ENCODE measurements around the gene OSGIN1.

OSGIN1 gene

DNA sequence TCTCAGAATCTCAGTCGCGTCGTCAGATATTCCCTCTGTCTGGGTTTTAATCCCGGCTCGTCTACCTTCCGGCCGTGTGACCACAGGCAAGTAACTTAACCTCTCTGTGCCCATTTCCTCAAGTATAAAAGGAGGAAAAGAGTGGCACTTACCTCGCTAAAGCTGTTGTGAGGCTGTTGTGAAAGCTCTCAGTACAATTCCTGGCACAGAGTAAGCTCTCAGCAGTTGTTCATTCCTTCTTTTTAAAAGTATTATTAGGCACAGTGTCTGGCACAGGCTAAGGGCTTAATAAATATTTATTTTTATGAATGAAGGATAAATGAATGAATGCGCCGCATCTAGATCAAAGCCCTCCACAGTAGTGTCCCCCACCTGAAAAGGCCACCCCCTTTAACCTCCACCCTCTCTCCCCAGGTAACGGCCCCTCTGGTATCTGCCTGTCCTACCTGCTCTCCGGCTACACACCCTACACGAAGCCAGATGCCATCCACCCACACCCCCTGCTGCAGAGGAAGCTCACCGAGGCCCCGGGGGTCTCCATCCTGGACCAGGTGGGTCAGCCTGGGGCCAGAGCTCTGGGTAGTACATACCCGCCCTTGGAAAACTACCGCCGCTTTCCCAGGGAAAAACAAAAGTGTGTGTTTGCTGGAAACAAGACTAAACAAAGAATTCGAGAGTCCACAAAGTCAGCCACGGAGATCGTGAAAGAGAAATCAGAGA, 6.0 kb downstream of the OSGIN1 start:
- DNase-seq = no peak

DNA sequence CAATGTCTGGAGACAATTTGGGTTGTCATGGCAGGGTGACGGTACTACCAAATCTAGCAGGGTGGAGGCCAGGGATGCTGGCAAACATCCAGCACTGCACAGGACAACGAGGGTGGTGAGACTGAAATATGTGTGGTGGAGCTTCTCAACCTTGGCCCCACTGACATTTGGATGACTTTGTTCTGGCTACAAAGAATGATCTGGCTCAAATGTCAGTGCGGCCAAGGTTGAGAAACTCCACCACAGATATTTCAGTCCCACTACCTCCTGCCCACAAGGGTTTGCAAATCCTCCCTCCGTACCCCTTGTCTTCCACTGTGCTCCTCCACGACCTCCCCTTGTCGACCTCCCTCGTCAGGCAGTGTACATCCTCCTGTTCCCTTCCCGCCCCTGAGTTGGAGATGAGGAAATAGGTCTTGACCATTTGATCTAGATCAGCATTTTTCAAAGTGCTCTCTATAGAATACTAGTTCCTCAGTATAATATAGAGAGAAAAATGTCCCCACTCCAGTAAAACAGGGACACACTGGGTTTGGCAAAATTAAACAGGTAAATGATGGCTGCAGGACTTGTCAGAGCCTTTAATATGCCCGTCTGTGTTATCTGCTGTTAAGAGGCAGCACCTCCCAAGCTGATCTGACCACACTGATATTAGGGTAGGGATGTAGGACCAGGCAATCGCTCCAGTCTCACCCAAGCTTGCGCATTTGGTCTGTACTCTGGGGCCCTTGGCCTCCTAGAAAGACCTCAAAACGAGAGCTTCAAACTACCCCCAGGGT, 6.8 kb downstream of the OSGIN1 start:
- DNase-seq = no peak

DNA sequence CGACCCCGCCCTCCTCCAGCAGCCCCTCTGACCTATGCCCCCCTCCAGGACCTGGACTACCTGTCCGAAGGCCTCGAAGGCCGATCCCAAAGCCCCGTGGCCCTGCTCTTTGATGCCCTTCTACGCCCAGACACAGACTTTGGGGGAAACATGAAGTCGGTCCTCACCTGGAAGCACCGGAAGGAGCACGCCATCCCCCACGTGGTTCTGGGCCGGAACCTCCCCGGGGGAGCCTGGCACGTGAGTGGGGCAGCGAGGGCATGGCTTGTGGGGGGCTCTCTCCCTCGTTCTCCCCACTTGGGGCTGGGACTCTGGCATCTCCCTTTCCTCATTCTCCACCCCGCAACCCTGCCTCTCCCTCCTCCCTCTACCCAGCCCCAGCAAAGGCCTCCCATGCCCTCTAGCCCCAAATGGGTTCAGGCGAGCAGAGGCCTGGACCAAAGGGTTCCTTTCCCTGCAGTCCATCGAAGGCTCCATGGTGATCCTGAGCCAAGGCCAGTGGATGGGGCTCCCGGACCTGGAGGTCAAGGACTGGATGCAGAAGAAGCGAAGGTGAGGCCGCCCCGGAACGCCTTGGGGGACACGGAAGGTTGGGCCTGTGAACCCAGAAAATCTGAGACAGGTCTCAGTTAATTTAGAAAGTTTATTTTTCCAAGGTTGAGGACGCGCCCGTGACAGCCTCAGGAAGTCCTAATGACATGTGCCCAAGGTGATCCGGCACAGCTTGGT, 7.6 kb downstream of the OSGIN1 start:
- DNase-seq = no peak

DNA sequence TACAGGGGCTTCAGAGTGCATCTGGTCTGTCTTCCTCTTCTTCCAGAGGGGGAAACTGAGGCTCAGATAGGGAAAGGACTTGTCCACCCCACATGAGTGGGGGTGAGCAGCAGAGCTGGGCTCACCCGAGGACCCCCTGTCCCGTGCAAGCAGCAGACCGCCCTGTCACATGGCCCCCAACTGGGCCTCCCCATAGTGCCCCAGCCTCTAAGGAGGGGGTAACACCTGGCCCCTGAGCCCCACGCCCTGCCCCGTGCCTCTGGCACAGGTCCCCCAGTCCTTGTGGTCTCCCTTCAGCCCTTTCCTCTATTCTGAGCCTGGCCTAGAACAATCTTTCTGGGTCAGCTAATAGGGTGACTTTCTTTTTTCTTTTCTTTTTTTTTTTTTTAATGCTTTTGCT, 8.6 kb downstream of the OSGIN1 start:
- no peak for DNase-seq

DNA sequence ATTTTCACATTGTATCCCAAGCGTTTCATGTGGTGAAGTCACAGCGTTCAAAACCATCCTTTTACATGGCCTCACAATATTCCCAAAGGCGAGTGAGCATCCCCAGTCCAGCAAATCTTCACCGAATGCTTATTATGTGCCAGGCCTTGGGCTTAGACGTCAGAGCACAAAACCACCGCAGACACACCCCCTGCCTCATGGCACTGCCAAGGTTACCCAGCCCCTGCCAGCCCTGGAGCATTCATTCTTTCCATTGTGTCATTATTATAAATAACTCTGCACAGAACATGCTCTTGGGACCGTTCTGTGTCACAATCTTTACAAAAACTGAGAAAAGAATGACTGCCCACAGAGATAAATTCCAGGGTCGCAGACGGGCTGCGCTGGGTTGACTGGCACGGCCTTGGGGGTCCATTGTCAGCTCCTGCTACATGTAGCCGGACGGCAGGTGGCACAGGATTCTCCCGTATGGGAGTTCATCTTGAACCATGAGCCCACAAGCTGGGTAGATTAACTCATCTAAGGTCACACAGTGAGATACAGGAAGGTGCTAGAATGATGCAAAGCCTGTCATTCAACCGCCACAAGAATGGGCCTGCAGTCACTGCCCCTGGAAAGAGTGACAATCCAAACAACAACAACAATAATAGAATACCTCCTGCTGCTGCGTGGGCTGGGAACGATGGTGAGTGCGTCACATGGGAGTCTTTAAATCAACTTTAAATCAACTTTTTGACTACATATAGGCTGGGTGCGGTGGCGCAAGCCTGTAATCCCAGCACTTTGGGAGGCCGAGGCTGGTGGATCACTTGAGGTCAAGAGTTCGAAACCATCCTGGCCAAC, 10.5 kb downstream of the OSGIN1 start:
- no peak for DNase-seq

DNA sequence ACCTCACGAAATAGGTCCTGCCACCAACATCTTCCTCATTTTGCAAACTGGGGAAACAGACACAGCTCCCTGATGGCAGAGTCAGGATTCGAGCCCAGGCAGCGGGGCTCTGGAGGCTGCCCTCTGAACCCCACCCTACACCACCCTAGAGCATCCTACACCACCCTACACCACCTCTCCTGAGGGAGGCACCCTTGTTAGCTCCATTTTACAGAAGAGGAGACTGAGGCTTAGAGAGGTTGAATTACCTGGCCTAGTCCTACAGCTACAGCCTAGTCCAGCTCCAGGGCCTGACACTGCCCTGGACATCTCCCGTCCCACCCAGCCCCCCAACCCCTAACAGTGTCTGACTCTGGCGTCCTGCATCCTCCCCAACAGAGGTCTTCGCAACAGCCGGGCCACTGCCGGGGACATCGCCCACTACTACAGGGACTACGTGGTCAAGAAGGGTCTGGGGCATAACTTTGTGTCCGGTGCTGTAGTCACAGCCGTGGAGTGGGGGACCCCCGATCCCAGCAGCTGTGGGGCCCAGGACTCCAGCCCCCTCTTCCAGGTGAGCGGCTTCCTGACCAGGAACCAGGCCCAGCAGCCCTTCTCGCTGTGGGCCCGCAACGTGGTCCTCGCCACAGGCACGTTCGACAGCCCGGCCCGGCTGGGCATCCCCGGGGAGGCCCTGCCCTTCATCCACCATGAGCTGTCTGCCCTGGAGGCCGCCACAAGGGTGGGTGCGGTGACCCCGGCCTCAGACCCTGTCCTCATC, 11.8 kb downstream of the OSGIN1 start:
- no peak for DNase-seq

DNA sequence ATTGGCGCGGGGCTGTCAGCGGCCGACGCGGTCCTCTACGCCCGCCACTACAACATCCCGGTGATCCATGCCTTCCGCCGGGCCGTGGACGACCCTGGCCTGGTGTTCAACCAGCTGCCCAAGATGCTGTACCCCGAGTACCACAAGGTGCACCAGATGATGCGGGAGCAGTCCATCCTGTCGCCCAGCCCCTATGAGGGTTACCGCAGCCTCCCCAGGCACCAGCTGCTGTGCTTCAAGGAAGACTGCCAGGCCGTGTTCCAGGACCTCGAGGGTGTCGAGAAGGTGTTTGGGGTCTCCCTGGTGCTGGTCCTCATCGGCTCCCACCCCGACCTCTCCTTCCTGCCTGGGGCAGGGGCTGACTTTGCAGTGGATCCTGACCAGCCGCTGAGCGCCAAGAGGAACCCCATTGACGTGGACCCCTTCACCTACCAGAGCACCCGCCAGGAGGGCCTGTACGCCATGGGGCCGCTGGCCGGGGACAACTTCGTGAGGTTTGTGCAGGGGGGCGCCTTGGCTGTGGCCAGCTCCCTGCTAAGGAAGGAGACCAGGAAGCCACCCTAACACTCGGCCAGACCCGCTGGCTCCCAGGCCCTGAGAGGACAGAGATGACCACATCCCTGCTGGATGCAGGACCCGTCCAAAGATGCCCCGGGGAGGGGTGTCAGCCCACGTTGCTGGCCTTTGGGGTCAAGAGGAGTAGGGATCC, 12.6 kb downstream of the OSGIN1 start:
- DNase-seq = no peak

DNA sequence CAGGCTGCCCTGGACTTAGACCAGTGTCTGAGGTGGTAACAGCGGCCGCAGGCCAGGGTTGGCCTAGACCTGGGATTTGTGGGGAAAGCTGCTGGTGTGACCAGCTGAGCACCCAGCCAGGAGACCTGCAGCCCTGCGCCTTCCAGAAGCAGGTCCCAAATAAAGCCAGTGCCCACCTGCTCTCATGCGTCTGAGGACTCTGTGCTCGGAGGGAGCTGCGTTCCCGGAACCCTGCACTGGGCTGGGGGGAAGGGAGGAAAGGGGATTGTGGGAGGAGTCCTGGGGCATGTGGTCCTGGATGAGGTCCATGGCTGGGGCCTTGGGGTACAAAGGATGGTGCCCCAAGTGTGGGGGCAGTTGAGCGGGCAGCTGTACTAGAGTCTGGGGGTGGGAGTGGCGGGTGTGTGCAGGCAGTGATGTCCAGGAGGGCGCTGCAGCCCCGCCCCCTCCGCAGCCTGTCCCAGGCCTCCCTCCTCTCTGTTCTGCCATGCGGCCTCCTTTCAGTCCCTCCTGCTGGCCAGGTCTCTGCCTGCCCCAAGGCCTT, 13.2 kb downstream of the OSGIN1 start:
- DNase-seq = no peak

DNA sequence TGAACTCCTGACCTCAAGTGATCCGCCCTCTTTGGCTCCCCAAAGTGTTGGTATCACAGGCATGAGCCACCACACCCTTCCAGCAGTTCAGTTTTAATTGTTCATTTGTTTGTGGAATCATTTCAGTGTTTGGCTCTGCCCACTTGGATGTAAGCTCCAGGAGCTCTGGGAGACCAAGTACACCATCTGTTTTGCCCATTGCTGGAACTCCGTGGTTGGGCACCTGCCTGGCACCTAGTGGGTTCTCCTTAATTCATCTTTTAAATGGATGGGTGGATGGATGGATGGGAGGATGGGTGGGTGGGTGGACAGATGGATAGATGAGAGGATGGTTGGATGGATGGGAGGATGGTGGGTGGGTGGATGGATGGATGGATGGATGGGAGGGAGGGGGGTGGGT, 14.1 kb downstream of the OSGIN1 start:
- DNase-seq = no peak

DNA sequence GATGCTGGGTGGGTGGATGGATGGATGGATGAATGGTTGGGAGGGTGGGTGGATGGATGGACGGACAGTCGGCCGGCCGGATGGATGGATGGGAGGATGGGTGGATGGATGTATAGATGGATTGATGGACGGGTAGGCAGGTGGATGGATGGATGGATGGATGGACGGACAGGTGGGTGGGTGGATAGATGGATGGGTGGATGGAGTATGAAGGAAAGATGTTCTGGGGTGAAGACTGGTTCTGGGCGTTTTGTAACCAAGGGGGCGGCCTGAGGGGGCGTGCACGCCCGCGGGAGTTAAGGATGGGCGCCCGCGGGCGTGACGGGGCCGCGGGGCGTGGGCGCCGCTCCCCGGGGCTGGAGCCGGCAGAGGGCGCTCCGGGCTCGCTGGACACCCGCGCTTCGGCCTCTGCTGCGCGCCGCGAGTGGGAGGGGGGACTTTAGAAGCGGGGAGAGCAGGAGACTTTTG, 14.8 kb downstream of the OSGIN1 start, which contains the start of gene NECAB2:
TSS of gene NECAB2 (plus strand) at position 407 of the 468 bp plus-strand sequence. CDS start 405 bp downstream, outside the sequence.
- no peak for DNase-seq

DNA sequence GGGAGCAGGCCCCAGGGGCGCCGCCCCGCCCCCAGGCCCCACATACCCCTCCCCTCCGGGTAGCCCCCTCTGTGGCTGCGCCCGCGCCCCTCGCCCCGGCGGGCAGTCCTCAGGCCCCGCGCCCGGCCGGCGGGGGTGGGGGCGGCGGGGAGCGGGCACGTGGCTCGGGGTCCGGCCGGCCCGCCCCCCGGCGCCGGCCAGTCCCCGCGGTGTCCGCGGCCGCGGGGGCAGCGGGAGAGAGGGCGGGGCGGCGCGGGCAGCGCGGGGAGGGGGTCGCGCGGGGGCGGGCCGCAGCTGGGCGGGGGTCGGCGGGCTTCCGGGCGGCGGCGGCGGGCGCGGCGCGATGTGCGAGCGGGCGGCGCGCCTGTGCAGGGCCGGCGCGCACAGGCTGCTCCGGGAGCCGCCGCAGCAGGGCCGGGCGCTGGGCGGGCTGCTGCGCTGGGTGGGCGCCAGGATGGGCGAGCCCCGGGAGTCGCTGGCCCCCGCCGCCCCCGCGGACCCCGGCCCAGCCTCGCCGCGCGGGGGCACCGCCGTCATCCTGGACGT, 15.3 kb downstream of the OSGIN1 start:
- no peak for DNase-seq

DNA sequence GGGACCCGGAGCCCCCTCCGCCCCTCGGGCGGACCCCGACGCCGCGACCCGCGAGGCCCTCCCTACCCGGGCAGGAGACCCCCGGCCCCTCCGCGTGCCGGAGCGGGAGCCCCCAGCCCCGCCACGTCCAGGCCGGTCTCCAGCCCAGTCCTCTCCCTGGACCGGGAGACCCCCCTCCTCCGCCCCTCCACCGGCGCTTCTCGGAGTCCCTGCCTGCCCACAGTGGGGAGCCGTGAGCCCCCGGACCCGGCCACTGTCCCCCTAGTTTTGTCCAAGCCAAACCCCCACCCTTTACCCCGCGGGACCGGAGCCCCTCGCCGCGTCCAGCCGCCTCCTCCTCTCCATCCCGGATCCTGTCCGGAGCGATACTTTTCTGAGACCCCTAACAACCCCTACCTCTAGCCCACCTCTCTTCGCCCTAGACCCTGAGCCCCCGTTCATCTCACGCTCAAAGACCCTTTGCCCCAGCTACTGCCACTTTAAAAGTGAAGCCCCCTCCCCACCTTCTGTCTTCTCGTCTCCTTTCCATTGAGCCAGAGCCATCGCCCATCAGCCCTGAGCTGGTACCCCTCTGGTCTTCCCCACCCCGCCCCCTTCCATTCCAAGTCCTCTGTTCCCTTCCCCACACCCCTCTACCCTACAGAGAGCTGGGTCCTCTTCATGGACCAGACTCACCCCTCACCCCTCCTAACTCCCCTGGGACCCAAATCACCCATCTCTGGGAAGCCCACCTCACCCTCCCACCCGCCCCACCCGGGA, 16.0 kb downstream of the OSGIN1 start:
- no peak for DNase-seq

DNA sequence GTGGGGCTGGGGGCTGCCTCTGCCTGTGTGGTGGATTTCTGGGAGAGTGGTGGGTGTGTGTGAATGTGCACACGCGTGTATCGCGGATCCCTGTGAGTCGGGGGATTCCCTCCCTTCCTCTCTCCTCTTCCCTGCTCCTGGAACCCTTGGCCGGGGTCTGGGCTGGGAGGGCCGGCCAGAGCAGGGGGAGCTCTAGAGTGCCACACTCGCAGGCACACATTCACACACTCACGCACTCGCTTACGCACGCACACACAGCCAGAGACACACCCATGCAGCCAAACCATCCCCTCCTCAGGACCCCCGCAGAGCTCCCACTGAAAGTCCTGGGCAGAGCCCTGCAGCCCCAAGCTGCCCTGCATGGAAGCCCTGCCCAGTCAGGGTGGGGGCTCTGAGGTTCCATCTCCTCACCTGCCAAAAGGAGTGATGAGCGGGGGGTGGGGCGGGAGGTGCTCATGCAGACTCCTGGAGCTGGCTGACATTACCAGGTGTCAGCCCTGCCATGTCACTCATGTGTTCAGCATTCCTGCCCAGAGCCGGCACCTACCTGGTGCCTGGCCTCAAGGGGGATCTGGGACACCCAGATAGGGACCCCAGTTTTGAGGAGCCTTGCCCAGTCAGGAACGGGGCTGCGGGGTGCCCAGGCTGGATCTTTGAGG, 16.9 kb downstream of the OSGIN1 start:
- DNase-seq = no peak

DNA sequence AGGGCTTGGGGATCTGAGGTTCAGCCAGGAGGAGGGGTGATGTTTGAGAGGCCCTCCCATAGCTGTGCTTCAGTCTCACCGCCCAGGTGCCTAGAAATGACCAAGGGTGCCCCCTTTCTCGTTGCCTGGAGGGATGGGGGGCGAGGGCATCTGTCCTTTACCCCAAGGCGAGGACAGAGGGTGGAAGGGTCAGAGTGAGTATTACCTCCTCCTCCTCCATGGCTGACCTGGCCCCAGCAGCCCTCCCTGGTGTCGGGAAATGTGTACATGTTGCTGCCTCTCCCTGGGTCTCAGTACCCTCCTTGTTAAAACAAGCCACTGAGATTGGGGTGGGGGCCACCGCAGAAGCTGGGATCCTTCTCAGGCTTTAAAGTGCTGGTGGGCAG, 17.4 kb downstream of the OSGIN1 start:
- DNase-seq = no peak

DNA sequence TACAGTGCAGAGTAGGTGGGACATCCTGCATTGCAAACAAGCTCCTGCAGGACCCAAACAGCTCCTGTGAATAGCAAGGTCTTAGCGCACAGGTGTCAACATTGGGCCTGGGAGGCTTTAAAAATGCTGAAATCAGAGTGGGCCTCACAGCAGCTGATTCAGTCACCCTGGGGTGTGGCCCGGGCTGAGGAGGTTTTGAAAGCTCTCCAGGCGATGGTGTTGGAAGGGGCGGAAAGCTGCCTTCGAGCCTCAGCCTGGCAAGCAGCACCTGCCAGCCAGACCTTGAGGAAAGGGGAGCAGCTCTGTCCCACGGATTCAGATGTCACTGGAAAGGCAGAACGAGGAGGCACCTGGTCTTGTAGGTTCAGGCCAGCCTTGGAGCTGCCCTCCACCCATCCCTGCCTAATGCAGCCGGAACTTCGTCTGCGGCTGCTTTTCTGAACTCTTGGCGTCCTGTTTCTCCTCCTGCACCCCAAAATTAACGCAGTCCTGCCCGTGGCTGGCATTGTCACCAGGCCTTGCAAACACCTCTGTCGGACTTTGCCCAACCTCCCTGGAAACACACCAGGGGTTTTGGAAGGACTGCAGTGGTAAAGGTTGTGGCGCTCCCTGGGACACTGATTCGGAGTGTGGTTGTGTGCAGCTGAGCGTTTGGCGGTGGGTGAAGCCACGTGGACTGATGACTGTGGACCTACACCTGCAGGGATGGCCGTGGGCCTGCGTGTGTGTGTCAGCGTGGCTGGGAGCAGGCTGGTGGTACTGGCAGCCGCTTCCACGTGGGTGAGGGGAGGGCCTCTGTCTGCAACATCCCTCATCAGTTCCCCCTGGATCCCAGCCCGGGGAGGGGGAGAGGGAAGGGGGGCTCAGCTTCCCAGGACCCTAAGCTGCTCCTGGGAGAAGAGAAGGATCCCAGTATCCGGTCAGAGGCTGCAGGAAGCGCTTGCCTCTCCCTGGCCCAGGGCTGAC, 18.4 kb downstream of the OSGIN1 start:
- no peak for DNase-seq

DNA sequence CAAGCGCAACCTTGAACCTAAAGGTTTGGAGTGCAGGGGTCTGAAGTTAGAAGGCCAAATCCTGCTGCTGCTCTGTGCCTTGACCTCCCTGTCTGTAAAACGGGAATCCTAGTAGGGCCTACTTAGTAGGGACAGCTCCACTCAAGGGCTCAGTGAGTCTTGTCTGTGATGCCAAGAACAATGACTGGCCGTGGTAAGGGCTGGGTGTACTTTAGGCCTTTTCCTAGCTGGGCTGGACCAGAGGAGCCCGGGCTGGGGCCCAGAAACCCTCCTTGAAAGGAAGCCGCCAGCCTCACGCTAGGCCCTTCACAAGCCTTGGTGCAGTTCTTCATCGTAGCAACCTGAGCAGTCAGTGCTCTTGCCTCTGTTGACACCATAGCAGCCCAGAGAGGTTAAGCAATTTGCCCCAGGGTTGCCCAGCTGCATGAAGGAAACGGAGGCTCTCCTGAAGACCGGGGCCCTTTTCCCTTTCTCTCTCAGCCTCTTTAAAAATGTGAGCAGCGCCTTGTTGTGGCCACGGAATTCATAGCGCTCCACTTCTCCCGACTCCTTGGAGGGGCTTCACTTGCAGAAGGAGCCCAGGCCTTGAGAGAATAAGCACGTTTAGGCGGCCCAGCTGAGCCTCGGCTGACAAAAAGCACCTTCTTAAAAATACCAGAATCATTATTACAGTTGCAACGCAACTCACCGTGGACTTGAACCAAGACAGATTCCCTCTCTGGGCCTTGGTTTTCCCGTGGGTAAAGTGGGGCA, 19.4 kb downstream of the OSGIN1 start:
- DNase-seq = no peak

DNA sequence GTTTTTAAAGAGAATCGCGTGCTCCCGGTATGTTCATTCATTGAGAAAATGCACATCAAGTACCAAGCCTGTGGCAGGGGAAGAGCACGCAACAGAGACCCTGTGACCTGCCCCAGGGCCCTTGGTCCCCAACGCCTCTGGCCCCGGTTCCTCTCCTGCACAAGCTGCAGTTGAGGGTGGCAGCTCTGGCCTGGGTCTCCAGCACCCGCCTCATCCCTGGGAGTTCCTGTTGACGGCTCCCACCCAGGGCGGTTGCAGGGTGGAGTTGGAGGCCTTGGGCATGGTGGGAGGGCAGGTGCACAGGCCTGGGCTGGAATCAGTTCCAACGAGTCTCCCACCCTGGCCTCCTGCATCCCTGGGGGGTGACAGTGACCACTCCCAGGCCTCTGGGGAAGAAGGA, 20.0 kb downstream of the OSGIN1 start:
- no peak for DNase-seq
